Thymus (tissue), 11 donors: ENCODE measurements around the gene CRIP2. TPM values are rescaled to one million over a fixed set of nuclear protein-coding genes. Genes with fewer than 3 reads are reported as not detected.

Experiments used
- DNase-seq, 9 donors: peaks; one replicate each; pipeline ENCODE4 v3.0.0-alpha.2; 2013; ENCODE audit warnings: low spot score in 9 of 9, low read depth in 6 of 9, missing footprints in 1 of 9
- H3K27ac ChIP-seq, 2 donors: one replicate each; pipeline ENCODE4 v1.5.1; 2013; ENCODE audit warnings: control low read depth in 1 of 2, low read depth in 1 of 2, low read length in 1 of 2, mild to moderate bottlenecking in 1 of 2, moderate library complexity in 1 of 2
- H3K27me3 ChIP-seq, 2 donors: one replicate each; pipeline ENCODE4 v1.5.1; 2013; ENCODE audit warnings: low read length in 1 of 2; ENCODE audit not compliant: control insufficient read depth in 2 of 2, insufficient read depth in 1 of 2
- H3K36me3 ChIP-seq, 2 donors: one replicate each; pipeline ENCODE4 v1.5.1; 2013; ENCODE audit warnings: low read length in 1 of 2, mild to moderate bottlenecking in 1 of 2, moderate library complexity in 1 of 2; ENCODE audit not compliant: control insufficient read depth in 2 of 2, insufficient read depth in 2 of 2
- H3K4me1 ChIP-seq, 2 donors: one replicate each; pipeline ENCODE4 v1.5.1; 2013; ENCODE audit warnings: low read length in 2 of 2; ENCODE audit not compliant: control insufficient read depth in 2 of 2, insufficient read depth in 2 of 2
- H3K4me3 ChIP-seq, 2 donors: one replicate each; pipeline ENCODE4 v1.5.1; 2013; ENCODE audit warnings: low read length in 2 of 2, control low read depth in 1 of 2, mild to moderate bottlenecking in 1 of 2
- H3K9me3 ChIP-seq, 2 donors: one replicate each; pipeline ENCODE4 v1.5.1; 2013; ENCODE audit warnings: low read length in 1 of 2, mild to moderate bottlenecking in 1 of 2; ENCODE audit not compliant: control insufficient read depth in 2 of 2, insufficient read depth in 1 of 2
- WGBS: extraction: QIAGEN DNeasy Blood & Tissue Kit; methylation state at CpG from one replicate; pipeline ENCODE4 v1.1.7; 2013; 5-methylcytosine and 5-hydroxymethylcytosine counted together
- polyA plus RNA-seq: library from polyadenylated mRNA; stranded (reverse); fragments of 200-250 nt; gene quantifications from one replicate; pipeline ENCODE4 v1.2.3, GENCODE V29; 2013
- total RNA-seq: library from RNA; stranded (reverse); fragments of 120-200 nt; gene quantifications from one replicate; pipeline ENCODE4 v1.2.4, GENCODE V29; 2013
- donor health status: healthy.

CRIP2 gene
- total and polyA plus RNA-seq, 2 donors = 15.9 to 89.7 TPM

DNA sequence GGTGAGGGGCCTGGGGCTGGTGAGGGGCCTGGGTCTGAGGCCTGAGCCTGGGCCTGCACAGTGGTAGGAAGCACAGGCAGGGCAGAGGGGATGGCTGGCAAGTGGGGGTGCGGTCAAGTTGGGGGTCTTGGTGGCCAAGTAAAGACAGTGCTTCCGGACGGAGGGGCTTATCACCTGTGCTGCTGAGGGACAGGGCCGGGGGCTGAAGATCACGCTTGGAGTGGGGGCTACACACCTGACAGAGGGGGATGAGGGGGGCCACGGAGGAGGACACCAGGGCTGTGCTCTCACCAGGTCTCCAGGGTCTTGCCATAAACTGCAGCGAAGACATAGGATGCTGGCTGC, 28.6 kb downstream of the CRIP2 start:
- DNase-seq = no peak
- Histone ChIP-seq H3K27ac (no peak overlapping the region), H3K4me3 (no peak overlapping the region), H3K36me3 (peaks cover 0 to 10% of the 10 kb centered on the region in 2 donors), H3K9me3 (no peaks in the 10 kb centered on the region), H3K4me1 (no peaks in the 10 kb centered on the region), H3K27me3 (peaks cover 0 to 12% of the 10 kb centered on the region in 2 donors)
- WGBS = 94% methylated on average over 7 of the region's 7 CpGs

DNA sequence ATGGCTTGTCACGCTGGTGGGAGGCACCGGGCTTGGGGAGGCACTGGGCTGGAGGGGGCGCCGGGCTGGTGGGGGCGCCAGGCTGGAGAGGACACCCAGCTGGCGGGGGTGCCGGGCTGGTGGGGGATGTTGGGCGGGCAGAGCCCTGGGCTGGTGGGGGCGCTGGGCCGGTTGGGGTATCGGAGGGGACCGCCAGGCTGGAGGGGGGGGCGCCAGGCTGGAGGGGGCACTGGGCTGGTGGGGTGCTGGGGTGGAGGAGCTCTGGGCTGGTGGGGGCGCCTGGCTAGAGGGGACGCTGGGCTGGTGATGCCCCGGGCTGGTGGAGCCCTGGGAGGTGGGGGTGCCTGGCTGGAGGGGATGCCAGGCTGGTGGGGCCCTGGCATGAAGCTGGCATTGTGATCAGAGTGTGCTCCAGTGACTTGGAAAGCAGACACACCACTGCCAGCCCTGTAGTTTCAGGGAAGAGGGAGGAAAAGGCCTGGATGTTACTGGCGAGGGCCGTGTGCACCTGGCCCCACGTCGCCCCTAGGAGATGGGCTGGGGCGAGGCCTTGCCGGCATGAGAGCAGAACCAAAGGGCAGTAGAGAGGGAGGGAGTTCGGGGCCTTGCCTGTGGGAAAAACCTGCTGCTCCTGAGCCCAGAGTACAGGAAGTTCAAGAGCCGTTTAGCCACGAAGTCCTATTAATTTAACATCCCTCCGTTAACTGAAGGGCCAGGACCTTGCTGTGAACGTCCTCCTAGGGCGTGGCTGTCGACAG, 29.5 kb downstream of the CRIP2 start:
- Histone ChIP-seq H3K27me3 (peaks cover 0 to 18% of the 10 kb centered on the region in 2 donors), H3K36me3 (peaks cover 0 to 1% of the 10 kb centered on the region in 2 donors), H3K4me1 (no peaks in the 10 kb centered on the region), H3K9me3 (no peaks in the 10 kb centered on the region), H3K4me3 (no peak overlapping the region), H3K27ac (no peak overlapping the region)
- DNase-seq = no peak
- 82% methylated on average over 29 of the region's 29 CpGs for WGBS

DNA sequence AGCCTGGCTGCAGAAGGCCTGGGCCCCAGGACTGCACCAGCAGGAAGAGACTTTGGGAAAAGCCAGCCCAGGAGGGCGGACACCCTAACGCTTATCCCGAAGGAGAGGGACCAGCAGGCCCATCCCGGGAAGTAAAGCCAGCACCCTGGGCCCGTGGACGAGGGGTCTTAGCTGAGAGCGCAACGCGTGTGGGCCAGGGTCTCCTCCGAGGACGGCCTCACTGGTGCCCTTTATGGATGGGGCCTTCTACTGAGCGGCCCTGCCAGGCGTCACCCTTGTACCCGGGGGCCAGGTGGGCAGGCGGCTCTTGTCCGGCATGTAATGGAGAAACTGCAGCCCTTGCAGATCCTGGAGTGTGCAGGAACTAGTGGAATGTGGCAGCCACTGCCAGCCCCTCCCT, 30.5 kb downstream of the CRIP2 start:
- Histone ChIP-seq H3K27me3 (peaks cover 0 to 22% of the 10 kb centered on the region in 2 donors), H3K4me1 (no peaks in the 10 kb centered on the region), H3K9me3 (no peaks in the 10 kb centered on the region), H3K36me3 (no peaks in the 10 kb centered on the region), H3K4me3 (no peak overlapping the region), H3K27ac (no peak overlapping the region)
- WGBS = 96% methylated on average over 16 of the region's 16 CpGs
- no peak for DNase-seq

DNA sequence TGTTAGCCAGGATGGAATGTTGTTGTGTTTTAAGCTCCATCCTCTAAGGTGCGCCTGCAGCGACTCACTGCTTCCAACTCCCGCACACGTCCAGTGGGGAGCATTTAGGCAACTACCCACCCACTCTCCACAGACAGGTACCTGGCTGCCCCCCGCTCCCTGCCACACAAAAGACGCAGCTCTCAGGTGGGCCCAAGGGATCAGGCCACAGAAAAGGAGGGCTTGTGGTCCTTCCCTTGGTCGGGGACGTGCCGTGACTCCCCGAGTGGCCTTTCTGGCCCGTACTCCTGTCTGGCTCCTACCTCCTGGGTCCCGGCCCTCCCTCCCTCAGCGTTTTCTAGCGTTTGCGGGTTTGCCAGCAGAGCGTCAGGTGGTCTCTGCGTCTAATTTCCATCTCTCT, 32.6 kb downstream of the CRIP2 start:
- H3K4me3 ChIP-seq = no peak overlapping the region
- WGBS = 64% methylated on average over 17 of the region's 17 CpGs
- peaks cover 0 to 34% of the 10 kb centered on the region in 2 donors for H3K27me3 ChIP-seq
- no peaks in the 10 kb centered on the region for H3K9me3 ChIP-seq
- no peaks in the 10 kb centered on the region for H3K36me3 ChIP-seq
- H3K4me1 ChIP-seq = no peaks in the 10 kb centered on the region
- DNase-seq = no peak
- no peak overlapping the region for H3K27ac ChIP-seq

DNA sequence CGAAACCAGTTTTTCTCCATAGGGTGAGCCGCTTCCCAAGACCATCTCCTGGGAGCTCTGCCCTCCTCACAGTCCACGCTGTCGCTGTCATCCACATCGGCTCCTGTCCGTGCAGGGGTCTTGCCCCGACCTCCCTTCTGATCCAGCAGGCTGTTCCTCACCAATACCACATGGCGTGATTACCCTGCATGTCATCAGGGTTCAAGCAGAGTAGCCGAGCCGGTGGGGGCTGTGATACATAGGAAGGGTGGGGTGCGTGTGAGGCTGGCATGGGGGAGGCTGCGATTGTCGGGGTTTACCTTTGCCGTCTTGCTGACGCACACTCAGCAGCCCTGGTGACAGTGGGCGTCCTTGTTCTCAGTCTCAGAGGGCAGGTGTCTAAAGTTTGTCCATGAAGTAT, 33.4 kb downstream of the CRIP2 start:
- no peaks in the 10 kb centered on the region for H3K36me3 ChIP-seq
- 88% methylated on average over 16 of the region's 16 CpGs for WGBS
- H3K9me3 ChIP-seq = no peaks in the 10 kb centered on the region
- no peak for DNase-seq
- H3K4me3 ChIP-seq = no peak overlapping the region
- H3K27ac ChIP-seq = no peak overlapping the region
- H3K27me3 ChIP-seq = peaks cover 0 to 34% of the 10 kb centered on the region in 2 donors
- H3K4me1 ChIP-seq = no peaks in the 10 kb centered on the region

DNA sequence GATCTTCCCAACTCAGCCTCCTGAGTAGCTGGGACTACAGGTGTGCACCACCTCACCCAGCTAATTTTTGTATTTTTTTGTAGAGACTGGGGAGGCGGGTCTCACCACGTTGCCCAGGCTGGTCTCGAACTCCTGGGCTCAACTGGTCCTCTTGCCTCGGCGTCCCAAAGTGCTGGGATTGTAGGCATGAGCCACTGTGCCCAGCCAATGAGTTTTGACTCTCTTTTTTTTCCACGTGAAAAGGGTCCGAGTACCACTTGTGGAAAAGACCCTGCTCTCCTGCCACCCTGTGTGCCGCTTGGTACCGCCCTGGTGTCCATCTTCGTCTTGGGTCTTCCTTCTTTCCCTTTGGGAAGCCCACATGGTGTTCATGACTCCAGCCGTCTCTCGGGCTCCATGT, 34.0 kb downstream of the CRIP2 start:
- H3K27me3 ChIP-seq = peaks cover 0 to 34% of the 10 kb centered on the region in 2 donors
- no peak for DNase-seq

DNA sequence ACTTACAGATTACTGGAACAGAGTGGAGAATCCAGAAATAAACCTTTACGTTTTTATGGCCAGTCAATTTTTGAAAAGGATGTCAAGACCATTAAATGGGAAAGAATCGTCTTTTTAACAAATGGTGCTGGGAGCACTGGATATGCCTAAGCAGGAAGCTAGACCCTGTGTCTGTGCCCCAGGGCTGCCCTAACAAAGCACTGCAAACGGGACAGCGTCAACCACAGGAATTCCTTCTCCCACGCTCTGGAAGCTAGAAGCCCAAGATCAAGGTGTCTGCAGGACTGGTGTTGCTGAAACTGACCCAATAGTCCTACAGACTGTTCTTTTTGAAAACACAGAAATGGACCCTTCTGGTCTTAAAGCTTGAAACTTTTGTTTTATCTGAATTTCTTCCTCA, 42.5 kb downstream of the CRIP2 start:
- Histone ChIP-seq H3K36me3 (no peaks in the 10 kb centered on the region), H3K9me3 (no peaks in the 10 kb centered on the region), H3K4me1 (no peaks in the 10 kb centered on the region), H3K27ac (no peak overlapping the region), H3K4me3 (no peak overlapping the region), H3K27me3 (peaks cover 0 to 8% of the 10 kb centered on the region in 2 donors)
- DNase-seq = no peak
- 62% methylated on average over 5 of the region's 5 CpGs for WGBS

More for the DNA sequence above, 34.0 kb downstream of the CRIP2 start:
- Histone ChIP-seq H3K9me3 (no peaks in the 10 kb centered on the region), H3K27ac (no peak overlapping the region), H3K4me3 (no peak overlapping the region), H3K36me3 (no peaks in the 10 kb centered on the region), H3K4me1 (no peaks in the 10 kb centered on the region)
- WGBS = 95% methylated on average over 12 of the region's 12 CpGs

DNA sequence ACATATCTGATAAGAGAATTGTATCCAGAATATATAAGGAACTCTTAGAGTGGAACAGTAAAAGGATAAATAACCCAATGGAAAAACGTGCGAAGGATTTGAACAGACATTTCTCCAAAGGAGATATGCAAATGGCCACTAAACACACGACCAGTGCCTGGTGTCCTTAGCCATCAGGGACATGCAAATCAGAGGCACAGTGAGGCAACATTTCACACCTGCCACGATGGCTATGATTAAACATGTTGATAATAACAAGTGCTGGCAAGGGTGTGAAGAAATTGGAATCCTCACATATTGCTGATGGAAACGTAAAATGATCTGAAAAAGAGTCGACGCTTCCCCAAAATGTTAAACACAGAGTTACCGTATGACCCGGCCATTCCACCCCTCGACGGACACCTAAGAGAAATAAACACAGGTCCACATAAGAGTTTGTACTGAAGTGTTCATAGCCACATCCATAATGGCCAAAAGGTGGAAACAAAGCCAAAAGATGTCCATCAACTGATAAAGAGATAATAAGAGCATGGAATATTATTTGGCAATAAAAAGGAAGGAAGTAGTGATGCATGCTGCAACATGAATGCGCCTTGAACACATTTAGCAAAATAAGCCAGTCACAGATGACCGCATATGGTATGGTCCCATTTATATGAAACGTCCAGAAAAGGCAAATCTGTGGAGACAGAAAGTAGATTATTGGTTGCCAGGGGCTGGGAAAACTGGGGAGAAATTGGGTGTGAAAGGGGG, 45.5 kb downstream of the CRIP2 start:
- 77% methylated on average over 14 of the region's 14 CpGs for WGBS

DNA sequence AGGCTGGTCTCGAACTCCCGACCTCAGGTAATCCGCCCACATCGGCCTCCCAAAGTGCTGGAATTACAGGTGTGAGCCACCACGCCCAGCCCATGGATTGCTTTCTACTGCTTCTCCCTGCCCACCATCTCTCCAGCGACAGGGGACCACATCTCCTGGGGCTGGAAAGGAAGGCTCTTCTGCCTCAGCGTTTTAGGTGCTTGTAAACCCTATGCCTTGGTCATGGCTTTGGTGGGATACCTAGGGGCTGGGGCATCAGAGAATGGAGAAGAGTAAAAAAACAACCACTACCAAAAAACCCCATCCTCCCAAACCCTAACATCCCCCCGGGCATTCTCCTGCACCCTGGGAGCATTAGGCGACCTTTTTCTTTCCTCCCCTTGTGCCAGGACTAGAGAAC, 50.7 kb downstream of the CRIP2 start:
- Histone ChIP-seq H3K27ac (no peak overlapping the region), H3K4me3 (no peak overlapping the region), H3K4me1 (peaks cover 3 to 20% of the 10 kb centered on the region in 2 donors), H3K9me3 (no peaks in the 10 kb centered on the region), H3K27me3 (peaks cover 52 to 72% of the 10 kb centered on the region in 2 donors), H3K36me3 (no peaks in the 10 kb centered on the region)
- 94% methylated on average over 9 of the region's 9 CpGs for WGBS
- DNase-seq = no peak

More for the DNA sequence above, 45.5 kb downstream of the CRIP2 start:
- DNase-seq = no peak
- Histone ChIP-seq H3K4me3 (no peak overlapping the region), H3K27ac (no peak overlapping the region), H3K27me3 (peaks cover 0 to 27% of the 10 kb centered on the region in 2 donors), H3K4me1 (no peaks in the 10 kb centered on the region), H3K36me3 (no peaks in the 10 kb centered on the region), H3K9me3 (no peaks in the 10 kb centered on the region)
